Muscle layer of duodenum (tissue), 2 donors: ENCODE measurements around the gene MPND.

Experiments
- H3K27ac ChIP-seq: one replicate; pipeline ENCODE4 v1.7.0; 2013; ENCODE audit warnings: mild to moderate bottlenecking, low read length
- H3K27me3 ChIP-seq: one replicate; pipeline ENCODE4 v1.7.0; 2013; ENCODE audit warnings: low read depth, mild to moderate bottlenecking, control low read depth, low read length
- H3K36me3 ChIP-seq, 2 donors: one replicate each; pipeline ENCODE4 v1.7.0; 2013; ENCODE audit warnings: low read length in 2 of 2, control low read depth in 1 of 2, mild to moderate bottlenecking in 1 of 2; ENCODE audit not compliant: insufficient read depth in 2 of 2, control insufficient read depth in 1 of 2
- H3K4me1 ChIP-seq, 2 donors: one replicate each; pipeline ENCODE4 v1.7.0; 2013; ENCODE audit warnings: low read length in 2 of 2, mild to moderate bottlenecking in 2 of 2, control low read depth in 1 of 2, moderate library complexity in 1 of 2; ENCODE audit not compliant: insufficient read depth in 2 of 2, control insufficient read depth in 1 of 2
- H3K4me3 ChIP-seq, 2 donors: one replicate each; pipeline ENCODE4 v1.7.0; 2013; ENCODE audit warnings: low read length in 2 of 2, low read depth in 1 of 2, mild to moderate bottlenecking in 1 of 2
- H3K9me3 ChIP-seq, 2 donors: one replicate each; pipeline ENCODE4 v1.7.0; 2013; ENCODE audit warnings: low read length in 2 of 2, control low read depth in 1 of 2, mild to moderate bottlenecking in 1 of 2; ENCODE audit not compliant: control insufficient read depth in 1 of 2
- donor health status: healthy.

MPND gene

GRCh38 chr19:4376991-4377781 lies 33.8 kb downstream of the MPND start:
- no peaks in the 10 kb centered on the region for H3K27me3 ChIP-seq
- H3K36me3 ChIP-seq: peaks cover 0 to 4% of the 10 kb centered on the region in 2 donors
- H3K4me1 ChIP-seq: peaks cover 37 to 65% of the 10 kb centered on the region in 2 donors
- H3K27ac ChIP-seq: no peak overlapping the region
- no peaks in the 10 kb centered on the region for H3K9me3 ChIP-seq
- H3K4me3 ChIP-seq: no peak overlapping the region

GRCh38 chr19:4378886-4379285 lies 35.5 kb downstream of the MPND start:
- Histone ChIP-seq H3K9me3 (no peaks in the 10 kb centered on the region), H3K4me1 (peaks cover 29 to 50% of the 10 kb centered on the region in 2 donors), H3K36me3 (peaks cover 2 to 5% of the 10 kb centered on the region in 2 donors), H3K27me3 (no peaks in the 10 kb centered on the region), H3K27ac (no peak overlapping the region), H3K4me3 (no peak overlapping the region)

GRCh38 chr19:4379383-4380253 lies 36.3 kb downstream of the MPND start:
- Histone ChIP-seq H3K36me3 (peaks cover 7 to 8% of the 10 kb centered on the region in 2 donors), H3K4me3 (no peak overlapping the region), H3K27me3 (no peaks in the 10 kb centered on the region), H3K27ac (peak overlapping the region; percentile 31), H3K9me3 (no peaks in the 10 kb centered on the region), H3K4me1 (peaks cover 29 to 45% of the 10 kb centered on the region in 2 donors)

- no peaks in the 10 kb centered on the region for H3K27me3 ChIP-seq
- H3K4me3 ChIP-seq: no peak overlapping the region
- no peaks in the 10 kb centered on the region for H3K9me3 ChIP-seq
- H3K36me3 ChIP-seq: peaks cover 8 to 9% of the 10 kb centered on the region in 2 donors
- peaks cover 24 to 42% of the 10 kb centered on the region in 2 donors for H3K4me1 ChIP-seq
- peak overlapping the region; percentile 31 for H3K27ac ChIP-seq
Measured at GRCh38 chr19:4380254-4380727, 36.9 kb downstream of the MPND start.

GRCh38 chr19:4385291-4386040 lies 42.1 kb downstream of the MPND start:
- H3K9me3 ChIP-seq: no peaks in the 10 kb centered on the region
- no peak overlapping the region for H3K27ac ChIP-seq
- H3K4me3 ChIP-seq: no peak overlapping the region
- H3K27me3 ChIP-seq: no peaks in the 10 kb centered on the region
- H3K4me1 ChIP-seq: peaks cover 16 to 40% of the 10 kb centered on the region in 2 donors
- H3K36me3 ChIP-seq: peaks cover 9 to 12% of the 10 kb centered on the region in 2 donors

GRCh38 chr19:4386041-4386782 lies 42.9 kb downstream of the MPND start:
- Histone ChIP-seq H3K27me3 (no peaks in the 10 kb centered on the region), H3K4me1 (peaks cover 23 to 45% of the 10 kb centered on the region in 2 donors), H3K36me3 (peaks cover 9 to 12% of the 10 kb centered on the region in 2 donors), H3K4me3 (no peak overlapping the region), H3K9me3 (no peaks in the 10 kb centered on the region), H3K27ac (no peak overlapping the region)

- Histone ChIP-seq H3K4me1 (peaks cover 28 to 56% of the 10 kb centered on the region in 2 donors), H3K36me3 (peaks cover 9 to 11% of the 10 kb centered on the region in 2 donors), H3K9me3 (no peaks in the 10 kb centered on the region), H3K27ac (no peak overlapping the region), H3K27me3 (no peaks in the 10 kb centered on the region), H3K4me3 (no peak overlapping the region)
Measured at GRCh38 chr19:4388337-4389063, 45.1 kb downstream of the MPND start.

GRCh38 chr19:4389064-4389375 lies 45.7 kb downstream of the MPND start:
- no peaks in the 10 kb centered on the region for H3K27me3 ChIP-seq
- H3K4me3 ChIP-seq: no peak overlapping the region
- H3K36me3 ChIP-seq: peaks cover 6 to 7% of the 10 kb centered on the region in 2 donors
- peaks cover 28 to 60% of the 10 kb centered on the region in 2 donors for H3K4me1 ChIP-seq
- H3K27ac ChIP-seq: no peak overlapping the region
- H3K9me3 ChIP-seq: no peaks in the 10 kb centered on the region

GRCh38 chr19:4389511-4390016 lies 46.2 kb downstream of the MPND start:
- Histone ChIP-seq H3K4me1 (peaks cover 28 to 65% of the 10 kb centered on the region in 2 donors), H3K4me3 (peak overlapping the region; percentile 30 to 40)

More at GRCh38 chr19:4389511-4390016, 46.2 kb downstream of the MPND start:
- Histone ChIP-seq H3K27ac (peak overlapping the region; percentile 78), H3K9me3 (no peaks in the 10 kb centered on the region), H3K27me3 (no peaks in the 10 kb centered on the region), H3K36me3 (peaks cover 2 to 5% of the 10 kb centered on the region in 2 donors)
